Omental fat pad (tissue), 4 donors: Measurements from ENCODE around the gene CACNA1D. TPM values are rescaled to one million over a fixed set of nuclear protein-coding genes. Genes with fewer than 3 reads are reported as not detected.
"Not testable (repeated sequence)": the region's sequence is repeated elsewhere in the genome, so short reads cannot be mapped to it uniquely, and the experiment has no call there.

Source experiments
- ATAC-seq: fragments of 150-250 bp; one replicate; pipeline ENCODE4 v1.9.1; 2016; ENCODE audit warnings: mild to moderate bottlenecking, moderate library complexity; ENCODE audit not compliant: low FRiP score
- DNase-seq: peaks from one replicate; pipeline ENCODE4 v3.0.0-alpha.2; 2019; ENCODE audit warnings: low spot score
- CTCF ChIP-seq, 3 donors: fragments of 450-650 bp; IDR thresholded peaks; one replicate each; pipeline ENCODE4 v1.5.1; 2016 to 2017; ENCODE audit warnings: antibody characterized with exemption in 3 of 3, mild to moderate bottlenecking in 3 of 3, moderate library complexity in 2 of 3
- total RNA-seq, 4 donors: library from RNA; depleted of rRNA; stranded (reverse); fragments of >200 nt; gene quantifications; one replicate each; pipeline ENCODE4 v1.1.0, GENCODE V29; 2016

Gene CACNA1D
- total RNA-seq, 4 donors from 2014 or later: 0.24 to 1.8 (median 0.74) TPM

- no peak for ATAC-seq
- DNase-seq: no peak
- no peak for TF ChIP-seq CTCF (IDR thresholded peaks at IDR 0.05)
These were observed 132.5 kb downstream of the CACNA1D start for GRCh38 chr3:53626876-53627275.

GRCh38 chr3:53628536-53629401, 134.4 kb downstream of the CACNA1D start:
- ATAC-seq: no peak
- no peak for DNase-seq
- TF ChIP-seq CTCF (IDR thresholded peaks at IDR 0.05): no peak

- ATAC-seq: no peak
- DNase-seq: no peak
- TF ChIP-seq CTCF (IDR thresholded peaks at IDR 0.05): no peak
These were observed 135.0 kb downstream of the CACNA1D start for GRCh38 chr3:53629402-53629723.

GRCh38 chr3:53630547-53630946, 136.1 kb downstream of the CACNA1D start:
- DNase-seq (no peak), ATAC-seq (no peak)
- no peak for TF ChIP-seq CTCF (IDR thresholded peaks at IDR 0.05)

- ATAC-seq: no peak
- DNase-seq: no peak
These were observed 138.9 kb downstream of the CACNA1D start for GRCh38 chr3:53633197-53633787.

GRCh38 chr3:53635041-53635440, 140.6 kb downstream of the CACNA1D start:
- no peak for ATAC-seq
- TF ChIP-seq CTCF (IDR thresholded peaks at IDR 0.05): no peak
- no peak for DNase-seq

More at GRCh38 chr3:53633197-53633787, 138.9 kb downstream of the CACNA1D start:
- TF ChIP-seq CTCF (IDR thresholded peaks at IDR 0.05): no peak

GRCh38 chr3:53638806-53639205, 144.4 kb downstream of the CACNA1D start:
- ATAC-seq, DNase-seq: not testable (repeated sequence)
